ENCODE data around the gene LOXL3.

- TF ChIP-seq POLR2A (IDR thresholded peaks at IDR 0.05) (no peak), CTCF (IDR thresholded peaks at IDR 0.05) (no peak)
These were observed 56.6 kb downstream of the LOXL3 start for GRCh38 chr2:74496997-74497776.
